CD14-positive monocyte (primary cell): ENCODE measurements around the gene MRPL24. TPM values are rescaled to one million over a fixed set of nuclear protein-coding genes. Genes with fewer than 3 reads are reported as not detected.

Source experiments
- DNase-seq, 3 donors: peaks; one replicate each; pipeline ENCODE4 v3.0.0-alpha.2; 2011 to 2022
- H2AFZ ChIP-seq: 2 replicates; pipeline ENCODE4 v1.6.0; 2012; ENCODE audit warnings: mild to moderate bottlenecking, low read depth, low read length, inconsistent platforms; ENCODE audit not compliant: insufficient read depth, poor library complexity, severe bottlenecking
- H3K27ac ChIP-seq, 2 donors: 1 replicate in 1 of 2; 2 replicates in 1 of 2; pipeline ENCODE4 v1.5.1; 2012 to 2013; ENCODE audit warnings: low read length in 2 of 2, control low read depth in 1 of 2, inconsistent platforms in 1 of 2, low read depth in 1 of 2, mild to moderate bottlenecking in 1 of 2
- H3K27me3 ChIP-seq, 2 donors: one replicate each; pipeline versions ENCODE4 v1.6.0 to v1.6.1; 2011 to 2013; ENCODE audit warnings: low read length in 2 of 2; ENCODE audit not compliant: control insufficient read depth in 2 of 2, insufficient read depth in 2 of 2
- H3K36me3 ChIP-seq, 2 donors: replicated peaks in 1 of 2; 1 replicate in 1 of 2; 2 replicates in 1 of 2; pipeline versions ENCODE4 v1.5.1 to v1.6.1; 2012 to 2013; ENCODE audit warnings: low read length in 2 of 2, control low read depth in 1 of 2, inconsistent platforms in 1 of 2, mild to moderate bottlenecking in 1 of 2; ENCODE audit not compliant: insufficient read depth in 2 of 2, control insufficient read depth in 1 of 2
- H3K4me1 ChIP-seq, 2 donors: 1 replicate in 1 of 2; 2 replicates in 1 of 2; pipeline versions ENCODE4 v1.5.1 to v1.6.1; 2012 to 2013; ENCODE audit warnings: low read length in 2 of 2, control low read depth in 1 of 2, inconsistent platforms in 1 of 2, mild to moderate bottlenecking in 1 of 2, moderate library complexity in 1 of 2; ENCODE audit not compliant: insufficient read depth in 2 of 2, control insufficient read depth in 1 of 2
- H3K4me2 ChIP-seq: replicated peaks from 2 replicates; pipeline ENCODE3; 2012; ENCODE audit warnings: low read length, moderate library complexity, mild to moderate bottlenecking; ENCODE audit not compliant: poor library complexity, severe bottlenecking; ENCODE audit errors: extremely low read depth
- H3K4me3 ChIP-seq, 3 experiments: fragments of 200-600 bp in 1 of 3; sonication (generic) in 1 of 3; replicated peaks in 1 of 3; 1 replicate in 2 of 3; 2 replicates in 1 of 3; pipeline ENCODE4 v1.5.1; 2011 to 2013; ENCODE audit warnings: low read length in 3 of 3, mild to moderate bottlenecking in 3 of 3, control low read depth in 2 of 3, low read depth in 2 of 3, inconsistent platforms in 1 of 3, moderate library complexity in 1 of 3
- H3K79me2 ChIP-seq: 2 replicates; pipeline ENCODE4 v1.6.0; 2012; ENCODE audit warnings: mild to moderate bottlenecking, control low read depth, inconsistent platforms, low read length, moderate library complexity; ENCODE audit not compliant: insufficient read depth
- H3K9ac ChIP-seq: 2 replicates; pipeline ENCODE4 v1.6.0; 2017; ENCODE audit warnings: low read length, mild to moderate bottlenecking; ENCODE audit not compliant: insufficient read depth, poor library complexity, severe bottlenecking
- H3K9me3 ChIP-seq, 2 donors: replicated peaks in 1 of 2; 1 replicate in 1 of 2; 2 replicates in 1 of 2; pipeline versions ENCODE4 v1.5.1 to v1.6.1; 2012 to 2013; ENCODE audit warnings: low read length in 2 of 2, control low read depth in 1 of 2; ENCODE audit not compliant: control insufficient read depth in 1 of 2, insufficient read depth in 1 of 2
- H4K20me1 ChIP-seq: 2 replicates; pipeline ENCODE4 v1.6.0; 2012; ENCODE audit warnings: mild to moderate bottlenecking, low read length, control low read depth, moderate library complexity; ENCODE audit not compliant: insufficient read depth
- H3K27ac Mint-ChIP-seq, 7 donors: one replicate each; pipeline ENCODE4 v1.8.0; 2020; ENCODE audit warnings: mild to moderate bottlenecking in 7 of 7, mixed read lengths in 7 of 7, moderate library complexity in 6 of 7, inconsistent platforms in 2 of 7
- H3K27me3 Mint-ChIP-seq, 3 donors: one replicate each; pipeline ENCODE4 v1.8.0; 2021 to 2022; ENCODE audit warnings: low read depth in 3 of 3, mild to moderate bottlenecking in 3 of 3, mixed read lengths in 3 of 3, moderate library complexity in 3 of 3, inconsistent platforms in 1 of 3
- H3K36me3 Mint-ChIP-seq, 2 donors: one replicate each; pipeline ENCODE4 v1.8.0; 2020; ENCODE audit warnings: mixed read lengths in 2 of 2, inconsistent platforms in 1 of 2, mild to moderate bottlenecking in 1 of 2
- H3K4me1 Mint-ChIP-seq: one replicate; pipeline ENCODE4 v1.8.0; 2020; ENCODE audit warnings: mild to moderate bottlenecking, mixed read lengths
- H3K4me3 Mint-ChIP-seq, 2 donors: one replicate each; pipeline ENCODE4 v1.8.0; 2020; ENCODE audit warnings: mild to moderate bottlenecking in 2 of 2, mixed read lengths in 2 of 2, moderate library complexity in 1 of 2
- H3K9me3 Mint-ChIP-seq, 7 donors: one replicate each; pipeline ENCODE4 v1.8.0; 2020 to 2022; ENCODE audit warnings: mixed read lengths in 7 of 7, mild to moderate bottlenecking in 6 of 7, moderate library complexity in 6 of 7, inconsistent platforms in 2 of 7
- WGBS: methylation state at CpG from one replicate; pipeline ENCODE4 v1.1.5; 2013; ENCODE audit warnings: missing lambda C conversion rate; ENCODE audit not compliant: insufficient coverage; 5-methylcytosine and 5-hydroxymethylcytosine counted together
- intact Hi-C, 2 donors: fragments of 100-400 bp; cut with micrococcal nuclease; formaldehyde crosslinking; loops; one replicate each; pipeline versions ENCODE4 v1.15.0 to v1.15.1; 2023
- polyA plus RNA-seq, 3 donors: library from polyadenylated mRNA; depleted of rRNA in 1 of 3; unstranded in 2 of 3; stranded (reverse) in 1 of 3; fragments of 300-500 nt in 2 of 3; fragments of >200 nt in 1 of 3; fragmentation: Illumina TruSeq in 2 of 3; gene quantifications; 1 replicate in 2 of 3; 2 replicates in 1 of 3; pipeline ENCODE4 v1.2.3, GENCODE V29; 2012 to 2021
- TF ChIP-seq, protein P1 (sequence below): fragments of 200-600 bp; IDR thresholded peaks from one replicate; pipeline ENCODE4 v1.8.0; 2022; ENCODE audit warnings: antibody characterized with exemption, mild to moderate bottlenecking

MRPL24 gene
- polyA plus RNA-seq, 3 donors = 28.7 to 47.0 (median 38.4) TPM

DNA sequence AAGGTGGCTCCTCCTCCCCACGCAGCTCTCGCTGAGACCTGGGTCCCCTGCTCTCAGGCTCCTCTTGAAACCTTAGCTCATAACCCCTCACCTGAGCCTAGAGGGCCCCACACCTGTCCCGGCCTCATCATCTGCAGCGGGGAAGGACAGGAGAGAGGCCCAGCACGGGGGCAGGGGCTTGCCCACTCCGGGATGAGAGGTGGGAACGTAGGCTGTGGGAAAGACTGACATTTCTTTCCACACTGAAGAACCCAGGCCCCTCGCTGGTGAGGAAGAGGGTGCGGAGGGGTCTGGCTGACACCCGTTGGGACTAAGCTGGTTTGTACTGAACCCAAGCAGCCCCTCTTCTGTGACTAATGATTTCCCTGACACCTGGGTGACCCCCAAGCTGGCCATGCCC lies 49.7 kb downstream of the MRPL24 start:
- Mint-ChIP-seq H3K4me1 (peaks cover 24% of the 10 kb centered on the region), H3K4me3 (peak overlapping the region in 1 of 2 donors; percentile 76), H3K36me3 (peaks cover 0 to 2% of the 10 kb centered on the region in 2 donors), H3K27ac (no peak overlapping the region), H3K9me3 (peaks cover 0 to 15% (median 7%) of the 10 kb centered on the region in 7 donors), H3K27me3 (peaks cover 61 to 78% (median 73%) of the 10 kb centered on the region in 3 donors)
- H3K36me3 ChIP-seq = no peaks in the 10 kb centered on the region
- H4K20me1 ChIP-seq = no peaks in the 10 kb centered on the region
- H3K9me3 ChIP-seq = peaks cover 0 to 11% of the 10 kb centered on the region in 2 donors
- DNase-seq = no peak
- peaks cover 33 to 61% of the 10 kb centered on the region in 2 donors for H3K27me3 ChIP-seq
- H2AFZ ChIP-seq = no peak overlapping the region
- H3K27ac ChIP-seq = no peak overlapping the region
- peaks cover 2 to 10% of the 10 kb centered on the region in 2 donors for H3K4me1 ChIP-seq
- 59% methylated on average over 6 of the region's 10 CpGs for WGBS
- H3K4me3 ChIP-seq = no peak overlapping the region
- no peak overlapping the region for H3K4me2 ChIP-seq
- H3K79me2 ChIP-seq = no peaks in the 10 kb centered on the region
- no peak overlapping the region for H3K9ac ChIP-seq
- TF ChIP-seq, protein P1, sequence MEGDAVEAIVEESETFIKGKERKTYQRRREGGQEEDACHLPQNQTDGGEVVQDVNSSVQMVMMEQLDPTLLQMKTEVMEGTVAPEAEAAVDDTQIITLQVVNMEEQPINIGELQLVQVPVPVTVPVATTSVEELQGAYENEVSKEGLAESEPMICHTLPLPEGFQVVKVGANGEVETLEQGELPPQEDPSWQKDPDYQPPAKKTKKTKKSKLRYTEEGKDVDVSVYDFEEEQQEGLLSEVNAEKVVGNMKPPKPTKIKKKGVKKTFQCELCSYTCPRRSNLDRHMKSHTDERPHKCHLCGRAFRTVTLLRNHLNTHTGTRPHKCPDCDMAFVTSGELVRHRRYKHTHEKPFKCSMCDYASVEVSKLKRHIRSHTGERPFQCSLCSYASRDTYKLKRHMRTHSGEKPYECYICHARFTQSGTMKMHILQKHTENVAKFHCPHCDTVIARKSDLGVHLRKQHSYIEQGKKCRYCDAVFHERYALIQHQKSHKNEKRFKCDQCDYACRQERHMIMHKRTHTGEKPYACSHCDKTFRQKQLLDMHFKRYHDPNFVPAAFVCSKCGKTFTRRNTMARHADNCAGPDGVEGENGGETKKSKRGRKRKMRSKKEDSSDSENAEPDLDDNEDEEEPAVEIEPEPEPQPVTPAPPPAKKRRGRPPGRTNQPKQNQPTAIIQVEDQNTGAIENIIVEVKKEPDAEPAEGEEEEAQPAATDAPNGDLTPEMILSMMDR = no peak
- intact Hi-C loops = loop anchor here (10.0 kb wide), 2 partner anchors 164 to 194 kb away; partner anchors contain the start of gene INSRR (in 1 of the 2)

DNA sequence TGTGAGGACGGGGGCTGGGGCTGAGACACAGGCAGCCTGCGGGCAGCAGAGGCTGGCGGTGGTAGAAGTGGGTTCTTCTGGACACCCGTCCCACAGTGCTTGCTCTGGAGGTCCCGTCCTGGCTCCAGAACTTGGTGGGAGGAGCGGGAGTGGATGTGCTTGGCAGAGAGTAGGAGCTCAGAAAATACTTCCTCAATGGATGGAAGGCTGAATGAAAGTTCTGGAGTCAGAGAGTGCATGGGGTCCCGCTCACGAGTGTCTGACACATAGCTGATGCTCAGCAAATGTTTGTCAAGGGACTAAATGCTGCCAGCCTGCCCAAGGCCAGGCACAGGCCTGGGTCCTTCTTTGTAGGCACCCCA lies 50.2 kb downstream of the MRPL24 start:
- Histone ChIP-seq H3K4me3 (no peak overlapping the region), H2AFZ (no peak overlapping the region), H3K79me2 (no peaks in the 10 kb centered on the region), H3K4me1 (peaks cover 2 to 10% of the 10 kb centered on the region in 2 donors), H3K4me2 (no peak overlapping the region), H4K20me1 (no peaks in the 10 kb centered on the region), H3K36me3 (no peaks in the 10 kb centered on the region), H3K27me3 (peaks cover 33 to 61% of the 10 kb centered on the region in 2 donors), H3K9ac (no peak overlapping the region), H3K27ac (no peak overlapping the region), H3K9me3 (peaks cover 0 to 11% of the 10 kb centered on the region in 2 donors)
- Mint-ChIP-seq H3K27me3 (peaks cover 63 to 79% (median 76%) of the 10 kb centered on the region in 3 donors), H3K4me3 (peak overlapping the region in 1 of 2 donors; percentile 91), H3K9me3 (peaks cover 0 to 15% (median 7%) of the 10 kb centered on the region in 7 donors), H3K36me3 (peaks cover 0 to 2% of the 10 kb centered on the region in 2 donors), H3K27ac (no peak overlapping the region), H3K4me1 (peaks cover 24% of the 10 kb centered on the region)
- TF ChIP-seq, protein P1 = no peak
- WGBS = 59% methylated on average over 8 of the region's 8 CpGs
- DNase-seq = no peak
- intact Hi-C loops = loop anchor here (10.0 kb wide), 2 partner anchors 164 to 194 kb away; partner anchors contain the start of gene INSRR (in 1 of the 2)
